ENCODE measurements around the gene PTPRA.
"Not testable (repeated sequence)": the region's sequence is repeated elsewhere in the genome, so short reads cannot be mapped to it uniquely, and the experiment has no call there.

Gene PTPRA

DNA sequence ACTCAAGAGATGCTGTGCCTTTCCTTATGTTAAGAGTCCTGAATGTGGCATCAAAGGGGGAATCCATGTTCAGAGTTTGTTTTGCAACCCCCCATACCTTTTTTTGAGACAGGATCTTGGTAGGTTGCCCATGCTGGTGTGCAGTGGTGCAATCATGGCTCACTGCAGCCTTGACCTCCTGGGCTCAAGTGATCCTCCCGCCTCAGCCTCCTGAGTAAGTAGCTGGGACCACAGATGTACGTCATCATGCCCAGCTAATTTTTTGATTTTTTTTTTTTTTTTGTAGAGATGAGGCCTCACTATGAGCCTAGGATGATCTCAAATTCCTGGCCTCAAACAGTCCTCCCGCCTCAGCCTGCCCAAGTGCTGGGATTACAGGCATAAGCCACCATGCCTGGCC, 16.5 kb downstream of the PTPRA start:
- no peak for DNase-seq (ENCODE audit: low spot score)

DNA sequence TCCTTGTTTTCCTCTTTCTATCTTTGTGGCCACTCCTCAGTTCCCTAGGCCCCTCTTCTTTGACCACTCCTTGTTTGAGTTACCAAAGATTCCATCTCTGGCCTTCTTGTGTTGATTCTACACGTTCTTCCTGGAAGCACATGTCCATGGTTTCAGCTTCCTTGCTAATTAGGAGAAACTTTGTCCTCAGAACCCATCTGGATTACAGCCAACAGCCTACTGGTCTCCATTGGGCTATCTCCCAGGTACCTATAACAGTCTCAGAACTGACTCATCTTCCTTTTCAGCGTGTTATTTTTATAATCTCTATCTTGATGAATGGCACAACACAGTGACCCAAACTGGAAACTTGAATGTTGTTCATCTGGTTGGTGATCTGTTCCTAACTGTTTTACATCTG, 17.5 kb downstream of the PTPRA start:
- no peak for DNase-seq (ENCODE audit: low spot score)

DNA sequence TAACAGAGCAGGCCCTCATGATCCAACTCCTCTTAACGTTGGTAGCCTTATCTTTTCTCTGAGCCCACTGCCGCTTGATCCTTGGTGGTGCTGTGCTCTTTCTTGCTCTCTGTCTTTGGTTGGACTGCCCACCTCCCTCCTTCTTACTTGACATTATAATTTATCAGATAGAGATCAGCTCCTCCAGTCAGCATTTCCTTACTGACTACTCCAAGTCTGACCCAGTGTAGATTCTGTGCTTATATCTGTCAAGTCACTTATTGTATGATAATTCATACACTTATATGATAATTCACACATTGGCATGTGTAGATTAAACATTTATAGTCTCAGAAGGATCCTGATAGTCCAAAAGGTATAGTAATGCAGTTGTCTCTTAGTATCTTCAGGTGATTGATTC, 18.1 kb downstream of the PTPRA start:
- DNase-seq (ENCODE audit: low spot score) = no peak

DNA sequence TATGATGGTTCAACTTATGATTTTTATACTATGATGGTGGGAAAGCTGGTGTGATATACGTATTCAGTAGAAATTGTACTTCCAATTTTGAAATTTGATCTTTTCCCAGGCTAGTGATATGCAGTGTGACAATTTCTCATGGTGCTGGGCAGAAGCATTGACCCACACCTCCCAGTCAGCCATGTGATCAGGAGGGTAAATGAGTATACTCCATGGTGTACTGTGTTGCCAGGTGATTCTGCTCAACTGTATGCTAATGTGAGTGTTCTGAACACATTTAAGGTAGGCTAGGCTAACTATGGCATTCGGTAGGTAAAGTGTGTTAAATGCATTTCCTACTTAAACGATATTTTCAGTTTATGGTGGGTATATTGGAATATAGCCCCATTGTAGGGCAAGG, 19.1 kb downstream of the PTPRA start:
- no peak for DNase-seq (ENCODE audit: low spot score)

DNA sequence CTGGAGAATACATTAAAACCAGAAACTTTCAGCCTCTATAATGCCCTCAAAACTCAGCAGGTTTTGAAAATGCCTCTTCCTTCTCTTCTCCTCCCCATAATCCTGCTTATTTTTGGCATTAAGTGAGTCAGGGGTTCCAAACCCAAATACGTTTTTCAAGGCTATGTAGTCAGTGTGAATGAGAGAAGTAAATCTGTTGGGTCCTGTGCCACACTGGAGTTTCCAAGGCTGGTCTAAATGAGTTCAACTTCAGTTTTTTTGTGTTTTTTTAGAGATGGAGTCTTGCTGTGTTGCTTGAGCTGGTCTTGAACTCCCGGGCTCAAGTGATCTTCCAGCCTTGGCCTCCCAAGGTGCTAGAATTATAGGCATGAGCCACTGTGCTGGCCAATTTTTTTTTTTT, 20.9 kb downstream of the PTPRA start:
- no peak for DNase-seq (ENCODE audit: low spot score)

DNA sequence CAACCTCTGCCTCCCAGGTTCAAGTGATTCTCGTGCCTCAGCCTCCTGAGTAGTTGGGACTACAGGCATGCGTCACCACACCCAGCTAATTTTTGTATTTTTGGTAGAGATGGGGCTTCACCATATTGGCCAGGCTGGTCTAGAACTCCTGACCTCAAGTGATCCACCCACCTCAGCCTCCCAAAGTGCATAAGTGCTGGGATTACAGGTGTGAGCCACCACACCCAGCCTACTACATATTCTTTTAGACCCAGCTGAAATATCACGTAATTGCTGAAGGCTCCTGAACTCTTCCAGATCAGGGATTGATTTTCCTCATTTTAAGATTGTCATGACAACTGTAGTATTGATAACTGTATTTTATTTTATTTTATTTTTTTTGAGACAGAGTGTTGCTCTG, 21.9 kb downstream of the PTPRA start:
- not testable (repeated sequence) for DNase-seq (ENCODE audit: low spot score)

DNA sequence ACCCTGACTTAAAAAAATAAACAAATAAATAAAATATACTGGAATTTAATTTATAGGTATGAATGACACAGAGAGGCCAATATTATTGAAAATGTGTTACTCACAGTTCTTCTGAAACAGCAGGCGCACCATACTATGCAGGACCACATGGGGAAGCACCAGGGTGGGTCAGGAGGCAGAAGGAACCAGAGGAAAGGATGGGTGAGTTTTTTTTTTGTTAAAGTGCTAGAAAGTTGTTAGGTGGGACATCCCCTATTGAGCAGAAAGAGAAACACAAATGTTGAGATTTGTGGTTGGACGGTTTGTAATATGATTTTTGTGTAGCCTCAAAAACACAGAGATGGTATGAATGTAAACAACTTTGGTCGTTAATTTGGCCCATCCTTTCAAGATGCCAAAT, 26.0 kb downstream of the PTPRA start:
- no peak for DNase-seq (ENCODE audit: low spot score)

DNA sequence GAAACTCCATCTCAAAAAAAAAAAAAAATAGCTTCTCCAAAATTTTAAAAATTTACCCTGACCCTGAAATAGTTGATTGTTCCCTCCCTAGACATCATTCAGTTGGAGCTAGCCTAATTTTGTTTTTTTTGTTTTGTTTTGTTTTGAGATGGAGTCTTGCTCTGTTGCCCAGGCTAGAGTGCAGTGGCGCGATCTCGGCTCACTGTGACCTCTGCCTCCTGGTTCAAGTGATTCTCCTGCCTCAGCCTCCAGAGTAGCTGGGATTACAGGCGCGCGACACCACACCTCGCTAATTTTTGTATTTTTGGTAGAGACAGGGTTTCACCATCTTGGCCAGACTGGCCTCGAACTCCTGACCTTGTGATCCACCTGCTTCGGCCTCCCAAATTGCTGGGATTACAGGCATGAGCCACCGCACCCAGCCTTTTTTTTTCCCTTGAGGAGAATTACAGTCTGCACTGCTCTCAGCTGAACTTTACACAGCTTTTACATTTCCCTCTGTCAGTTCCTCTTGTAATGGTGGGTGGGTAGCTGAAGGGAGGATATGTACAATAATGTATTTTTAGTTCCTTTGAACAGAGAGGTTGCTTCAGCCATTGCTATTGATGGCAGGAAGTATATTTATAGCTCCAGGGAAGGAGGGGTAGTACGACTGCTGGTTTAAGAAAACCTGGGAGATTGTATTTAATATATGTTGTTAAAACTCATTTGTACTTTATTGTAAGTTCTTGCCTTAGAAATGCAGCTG, 27.7 kb downstream of the PTPRA start:
- DNase-seq (ENCODE audit: low spot score) = no peak

DNA sequence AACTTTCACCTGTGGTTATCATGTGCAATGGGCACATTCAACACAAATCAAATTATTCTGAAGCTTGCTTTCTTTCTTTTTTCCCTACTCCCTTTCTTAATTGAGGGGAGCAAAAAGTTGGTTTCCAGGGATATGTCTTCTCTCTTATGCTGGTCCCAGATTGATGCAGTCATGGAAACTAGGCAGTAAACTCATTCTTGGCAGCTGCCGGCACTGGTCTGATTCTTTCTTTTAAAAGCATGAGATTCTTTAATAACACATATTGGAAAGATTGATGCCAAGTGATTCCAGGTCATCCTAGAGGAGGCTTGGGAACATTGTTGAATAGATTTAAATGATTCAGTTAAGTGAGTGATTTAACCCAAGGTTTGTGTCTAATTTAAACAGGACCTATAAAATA, 29.0 kb downstream of the PTPRA start:
- no peak for DNase-seq (ENCODE audit: low spot score)

DNA sequence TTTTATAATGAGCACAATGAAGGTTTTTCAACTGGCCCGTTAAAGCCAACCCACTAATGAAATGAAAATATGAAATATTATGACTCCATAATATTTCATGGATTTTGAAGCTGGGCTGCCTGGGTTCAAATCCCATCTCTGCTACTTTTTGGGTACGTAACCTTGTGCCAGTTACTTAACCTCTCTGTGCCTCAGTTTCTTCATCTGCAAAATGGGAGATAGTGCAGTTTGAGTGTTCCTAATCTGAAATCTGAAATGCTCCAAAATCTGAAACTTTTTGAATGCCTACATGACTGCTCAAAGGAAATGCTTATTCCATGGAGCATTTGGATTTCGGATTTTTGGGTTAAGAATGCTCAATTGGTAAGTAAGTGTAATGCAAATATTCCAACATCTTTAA, 29.5 kb downstream of the PTPRA start:
- no peak for DNase-seq (ENCODE audit: low spot score)

DNA sequence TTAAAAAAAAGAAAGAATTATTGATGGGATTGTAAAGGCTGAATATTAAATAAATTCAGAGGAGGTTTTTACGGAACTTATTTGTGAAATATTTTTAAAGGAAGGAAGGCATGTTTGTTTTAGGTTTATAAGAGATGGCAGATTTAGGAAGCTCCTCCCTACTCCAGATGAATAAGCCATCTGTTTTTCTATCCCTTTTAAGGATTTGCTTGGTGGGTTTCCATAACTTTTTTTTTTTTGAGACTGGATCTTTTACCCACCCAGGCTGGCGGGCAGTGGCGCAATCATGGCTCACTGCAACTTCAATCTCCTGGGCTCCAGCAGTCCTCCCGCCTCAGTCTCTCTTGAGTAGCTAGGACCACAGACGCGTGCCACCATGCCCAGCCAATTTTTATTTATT, 30.4 kb downstream of the PTPRA start:
- no peak for DNase-seq (ENCODE audit: low spot score)

DNA sequence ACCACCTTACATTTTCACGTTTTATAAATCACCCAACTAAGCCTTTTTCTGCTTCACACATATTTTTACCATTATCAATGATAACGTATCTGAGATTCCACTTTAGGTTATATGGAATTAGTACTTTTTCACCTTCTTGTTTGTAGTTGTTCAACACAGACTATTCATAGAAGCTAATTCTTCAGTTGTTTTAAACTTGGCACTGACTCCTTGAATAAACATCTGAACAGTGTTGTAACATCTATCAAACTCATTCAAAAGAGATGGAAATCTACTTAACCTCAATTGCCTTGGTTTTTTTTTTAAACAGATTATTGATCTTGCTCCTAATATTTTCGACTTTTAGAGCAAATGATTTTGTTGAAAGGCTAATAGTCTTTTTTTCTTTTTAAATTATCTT, 34.2 kb downstream of the PTPRA start:
- no peak for DNase-seq (ENCODE audit: low spot score)

DNA sequence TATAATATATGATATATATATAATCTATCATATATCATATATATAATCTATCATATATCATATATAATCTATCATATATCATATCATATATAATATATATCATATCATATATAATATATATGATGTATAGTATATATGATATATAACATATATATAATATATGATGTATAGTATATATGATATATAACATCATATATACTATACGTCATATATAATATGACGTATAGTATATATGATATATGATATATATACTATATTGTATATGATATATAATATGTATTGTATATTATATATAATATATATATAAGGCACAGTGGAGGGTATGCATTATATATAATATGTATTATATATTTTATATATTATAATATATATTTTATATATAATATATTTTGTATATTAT, 36.7 kb downstream of the PTPRA start:
- no peak for DNase-seq (ENCODE audit: low spot score)

DNA sequence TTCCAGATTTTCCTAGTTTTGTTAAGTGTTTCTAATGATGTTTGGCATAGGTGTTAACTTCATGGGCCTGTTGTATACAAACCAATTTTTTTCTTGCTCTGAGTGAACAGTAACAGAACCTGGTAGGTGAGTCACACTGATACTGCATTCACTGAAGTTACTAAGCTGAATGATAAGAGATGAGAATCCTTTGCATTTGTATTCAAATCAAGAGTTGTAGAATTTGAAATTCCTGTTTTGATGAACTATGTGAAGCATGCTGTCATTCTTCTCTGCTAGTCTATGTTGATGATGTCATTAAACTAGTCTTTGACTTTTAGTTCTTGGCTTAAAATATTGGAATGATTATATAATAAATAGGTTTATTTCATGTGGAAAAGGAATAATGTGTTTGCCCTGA, 37.9 kb downstream of the PTPRA start:
- DNase-seq (ENCODE audit: low spot score) = no peak

DNA sequence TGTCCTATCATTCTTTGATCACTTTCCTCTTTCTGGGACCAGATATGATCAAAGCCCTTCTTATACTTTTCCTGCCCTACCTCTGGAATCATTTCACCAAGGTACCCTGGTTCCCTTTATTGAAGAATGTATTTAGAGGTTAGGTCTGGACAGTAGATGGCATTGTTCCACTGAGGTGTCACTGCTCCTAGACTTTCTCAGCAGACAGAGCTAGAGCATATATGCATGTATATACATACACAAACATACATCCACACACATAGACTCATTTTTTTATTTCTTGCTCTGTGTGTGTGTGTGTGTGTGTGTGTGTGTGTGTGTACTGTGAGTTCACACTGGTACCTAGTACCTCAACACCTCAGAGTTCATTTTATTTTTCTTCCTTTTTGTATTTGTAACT, 40.9 kb downstream of the PTPRA start:
- peak; percentile 21 for DNase-seq (ENCODE audit: low spot score)

DNA sequence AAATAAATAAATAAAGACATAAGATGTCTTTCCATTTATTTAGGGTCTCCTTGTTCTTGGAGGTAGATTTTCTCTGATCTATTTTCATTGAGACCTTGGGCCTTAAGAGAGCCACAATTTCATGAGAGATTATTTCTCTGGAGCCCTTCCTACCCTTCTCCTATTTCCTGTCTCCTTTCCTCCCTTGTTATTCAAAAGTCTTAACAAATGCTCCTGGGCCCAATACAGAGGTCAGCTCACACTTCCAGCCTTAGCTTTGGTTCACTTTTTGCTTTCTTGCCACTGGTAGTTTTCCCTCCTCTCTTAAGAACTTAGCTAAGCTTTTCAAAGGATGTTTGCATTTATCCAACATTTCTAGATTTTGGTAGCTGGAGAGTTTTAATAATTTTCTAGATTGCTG, 44.0 kb downstream of the PTPRA start:
- no peak for DNase-seq (ENCODE audit: low spot score)

DNA sequence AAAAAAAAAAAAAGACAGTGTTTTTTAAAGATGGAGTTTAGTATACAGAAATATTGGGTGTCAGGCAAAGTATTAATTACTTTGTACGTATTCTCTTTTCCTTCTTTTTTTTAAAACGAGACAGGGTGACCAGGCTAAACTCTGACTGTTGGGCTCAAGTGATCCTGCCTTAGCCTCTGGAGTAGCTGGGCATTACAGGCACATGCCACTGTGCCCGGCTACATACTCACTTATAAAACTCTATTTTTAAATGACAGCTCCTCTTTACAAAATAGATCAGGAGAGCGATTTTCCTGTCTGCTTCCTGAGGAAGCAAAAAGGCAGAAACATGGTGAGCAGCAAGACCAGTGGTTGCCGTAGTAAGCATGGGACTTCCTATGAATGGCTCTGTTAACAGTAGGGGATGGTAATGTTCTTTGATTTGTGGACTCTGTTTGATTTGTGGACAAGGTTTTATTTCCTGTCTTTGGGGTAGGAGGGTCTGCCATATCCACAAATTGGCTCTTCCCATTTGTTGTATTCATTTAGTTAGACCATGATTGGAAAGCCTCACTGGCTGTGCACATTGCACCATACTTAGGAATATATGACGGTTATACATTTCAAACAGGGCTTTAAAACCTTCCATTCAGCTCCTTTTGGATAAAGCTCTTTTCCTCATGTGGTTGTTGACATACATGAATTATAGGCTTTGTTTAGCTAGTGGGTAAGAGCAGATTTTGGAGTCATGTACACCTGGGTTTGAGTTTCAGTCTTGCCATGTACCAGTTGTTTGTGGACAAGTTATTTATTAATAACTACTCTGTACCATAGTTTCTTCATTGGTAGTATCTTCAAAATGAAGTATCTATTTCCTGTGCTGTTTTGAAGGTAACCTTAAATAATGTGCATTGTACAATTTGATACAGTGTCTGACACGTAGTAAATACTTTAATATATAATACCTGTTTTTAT, 45.1 kb downstream of the PTPRA start:
- no peak for DNase-seq (ENCODE audit: low spot score)

DNA sequence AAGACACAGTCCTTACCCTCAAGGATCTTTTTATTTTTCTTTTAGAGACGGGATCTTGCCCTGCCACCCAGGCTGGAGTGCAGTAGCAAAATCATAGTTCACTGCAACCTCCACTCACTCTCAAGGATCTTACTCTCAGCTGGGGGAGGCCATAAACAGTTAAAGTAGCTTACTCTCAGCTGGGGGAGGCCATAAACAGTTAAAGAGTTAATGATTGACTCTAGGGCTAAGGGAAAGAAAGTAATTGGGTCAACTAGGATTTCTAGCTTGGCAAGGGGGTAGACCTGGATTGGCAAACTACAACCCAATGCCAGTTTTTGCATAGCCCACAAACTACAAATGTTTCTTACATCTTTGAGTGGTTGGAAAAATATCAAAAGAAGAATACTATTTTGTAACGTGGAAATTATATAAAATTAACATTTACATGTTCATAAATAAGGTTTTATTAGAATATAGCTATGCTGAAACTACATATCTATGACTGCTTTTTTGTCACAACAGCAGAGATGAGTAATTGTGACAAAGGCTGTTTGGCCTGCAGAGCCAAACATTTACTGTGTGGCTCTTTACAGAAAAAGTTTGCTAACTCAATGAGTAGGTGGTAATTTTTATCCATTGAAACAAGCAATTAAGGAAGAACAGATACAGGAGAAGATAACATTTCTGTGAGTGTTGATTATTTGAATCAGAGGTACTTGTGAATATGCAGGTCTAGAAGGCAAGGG, 46.4 kb downstream of the PTPRA start:
- DNase-seq (ENCODE audit: low spot score) = peak; percentile 35

DNA sequence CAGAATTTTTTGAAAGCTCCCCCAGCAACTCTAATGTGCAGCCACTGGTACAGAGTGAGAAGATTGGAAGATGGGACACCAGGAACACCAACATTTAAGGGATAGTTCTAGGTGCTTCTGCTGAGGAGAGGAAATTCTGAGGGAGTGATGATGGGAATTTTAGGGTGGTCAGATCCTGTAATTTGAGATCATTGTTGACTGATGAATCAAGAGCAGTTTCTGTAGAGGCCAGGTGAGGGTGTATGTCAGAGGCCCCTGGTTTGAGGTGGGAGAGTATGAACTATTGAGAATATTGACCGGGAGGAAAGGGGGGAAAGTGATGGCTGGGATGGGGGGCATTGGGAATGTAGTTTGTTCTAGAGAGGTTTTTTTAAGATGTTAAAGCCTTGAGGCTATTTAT, 47.2 kb downstream of the PTPRA start:
- DNase-seq (ENCODE audit: low spot score) = no peak

DNA sequence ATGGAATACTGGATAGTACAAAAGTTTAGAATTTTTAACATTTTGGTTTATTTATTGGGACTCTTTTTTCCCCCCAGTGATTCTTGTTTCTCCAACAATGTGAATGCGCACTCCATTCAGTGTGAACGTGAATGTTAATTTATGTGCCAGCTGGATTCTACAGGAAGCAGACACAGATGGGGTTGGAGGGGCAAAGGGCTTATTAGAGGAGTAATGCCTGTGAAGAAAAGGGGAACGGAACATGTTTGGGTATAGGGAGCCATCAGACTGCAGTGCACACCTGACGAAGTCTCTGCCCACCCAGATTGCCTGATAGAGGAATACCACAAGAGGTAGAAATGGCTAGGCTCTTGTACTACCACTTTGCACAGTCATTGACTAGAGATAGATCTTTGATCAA, 48.2 kb downstream of the PTPRA start:
- no peak for DNase-seq (ENCODE audit: low spot score)

DNA sequence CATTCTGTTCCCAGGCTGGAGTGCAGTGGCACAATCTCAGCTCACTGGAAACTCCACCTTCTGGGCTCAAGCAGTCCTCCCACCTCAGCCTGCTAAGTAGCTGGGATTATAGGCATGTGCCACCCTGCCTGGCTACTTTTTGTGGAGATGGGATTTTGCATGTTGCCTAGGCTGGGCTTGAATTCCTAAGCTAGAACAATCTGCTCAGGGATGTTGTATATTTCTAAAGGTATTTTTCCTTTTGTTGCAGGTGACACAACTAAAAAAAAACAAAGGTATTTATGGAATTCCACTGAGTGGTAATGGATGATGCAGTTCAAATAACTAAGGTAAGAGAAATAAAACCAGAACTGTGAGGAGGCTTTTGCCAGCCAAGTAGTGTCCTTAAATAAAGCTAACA, 49.7 kb downstream of the PTPRA start:
- DNase-seq (ENCODE audit: low spot score) = no peak

DNA sequence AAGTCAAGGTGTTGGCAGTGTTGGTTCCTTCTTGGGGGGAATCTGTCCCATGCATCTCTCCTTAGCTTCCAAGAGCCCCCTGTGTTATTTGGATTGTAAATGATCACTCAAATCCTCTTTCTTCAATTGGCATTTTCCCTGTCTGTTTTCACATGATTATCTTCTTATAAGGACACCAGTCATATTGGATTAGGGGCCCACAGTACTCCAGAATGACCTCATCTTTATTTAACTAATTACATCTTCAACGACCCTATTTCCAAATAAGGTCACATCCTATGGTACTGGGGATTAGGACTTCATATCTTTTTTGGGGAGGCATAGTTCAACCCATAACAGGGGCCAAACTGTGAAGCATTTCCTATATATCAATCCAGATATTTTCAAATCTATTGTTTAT, 57.3 kb downstream of the PTPRA start:
- no peak for DNase-seq (ENCODE audit: low spot score)

DNA sequence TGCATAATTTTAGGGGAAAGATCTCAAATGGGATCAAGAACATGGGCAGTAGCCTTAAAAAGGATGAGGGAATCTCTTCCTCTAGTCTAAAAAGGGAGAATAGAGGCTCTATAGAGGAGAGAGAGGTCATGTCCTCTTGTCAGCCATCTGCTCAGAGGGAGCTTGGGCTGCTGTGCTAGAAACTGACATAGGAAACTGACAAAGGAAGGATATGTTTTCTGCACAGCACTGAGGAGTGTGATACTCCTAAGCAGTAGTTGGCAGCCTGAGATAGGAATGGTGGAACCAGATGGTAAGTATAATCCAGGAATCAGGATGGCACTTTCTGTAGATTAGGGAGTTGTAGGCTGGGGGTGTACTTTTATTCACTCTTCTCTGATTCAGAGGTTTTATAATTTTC, 59.2 kb downstream of the PTPRA start:
- no peak for DNase-seq (ENCODE audit: low spot score)

Measured in HuH-7 (cell line).